GM12872 (cell line): ENCODE results near the gene EDIL3.

Experiments
- CTCF ChIP-seq: IDR thresholded peaks from 3 replicates; pipeline ENCODE4 v1.5.1; 2011; ENCODE audit warnings: low read depth, mild to moderate bottlenecking, low read length, moderate library complexity; ENCODE audit not compliant: insufficient read depth

The EDIL3 gene

GRCh38 chr5:83891261-83891660 is 493.4 kb downstream of the EDIL3 start:
- TF ChIP-seq CTCF = no peak
